ENCODE results near the gene ADARB1.

The ADARB1 gene

DNA sequence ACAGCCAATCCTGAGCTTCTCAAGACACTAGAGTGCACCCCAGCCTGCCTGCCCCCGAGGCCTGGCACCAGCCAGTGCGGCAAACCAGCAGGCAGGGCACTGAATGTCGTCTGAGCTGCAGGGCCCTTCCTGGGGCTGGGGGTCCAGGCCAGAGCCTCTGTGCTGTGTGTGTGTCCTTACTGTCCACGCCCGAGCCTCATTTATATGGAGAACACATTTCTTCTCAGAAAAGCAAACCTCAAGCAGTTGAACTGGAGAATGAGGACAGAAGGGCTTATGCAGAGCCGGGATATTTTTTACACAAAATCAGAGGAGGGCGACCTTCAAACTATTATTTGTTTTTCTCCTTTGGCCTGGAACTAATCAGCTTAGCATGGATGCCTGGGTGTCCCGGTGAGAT, 160.6 kb downstream of the ADARB1 start (continued):
- TF ChIP-seq, protein P1, sequence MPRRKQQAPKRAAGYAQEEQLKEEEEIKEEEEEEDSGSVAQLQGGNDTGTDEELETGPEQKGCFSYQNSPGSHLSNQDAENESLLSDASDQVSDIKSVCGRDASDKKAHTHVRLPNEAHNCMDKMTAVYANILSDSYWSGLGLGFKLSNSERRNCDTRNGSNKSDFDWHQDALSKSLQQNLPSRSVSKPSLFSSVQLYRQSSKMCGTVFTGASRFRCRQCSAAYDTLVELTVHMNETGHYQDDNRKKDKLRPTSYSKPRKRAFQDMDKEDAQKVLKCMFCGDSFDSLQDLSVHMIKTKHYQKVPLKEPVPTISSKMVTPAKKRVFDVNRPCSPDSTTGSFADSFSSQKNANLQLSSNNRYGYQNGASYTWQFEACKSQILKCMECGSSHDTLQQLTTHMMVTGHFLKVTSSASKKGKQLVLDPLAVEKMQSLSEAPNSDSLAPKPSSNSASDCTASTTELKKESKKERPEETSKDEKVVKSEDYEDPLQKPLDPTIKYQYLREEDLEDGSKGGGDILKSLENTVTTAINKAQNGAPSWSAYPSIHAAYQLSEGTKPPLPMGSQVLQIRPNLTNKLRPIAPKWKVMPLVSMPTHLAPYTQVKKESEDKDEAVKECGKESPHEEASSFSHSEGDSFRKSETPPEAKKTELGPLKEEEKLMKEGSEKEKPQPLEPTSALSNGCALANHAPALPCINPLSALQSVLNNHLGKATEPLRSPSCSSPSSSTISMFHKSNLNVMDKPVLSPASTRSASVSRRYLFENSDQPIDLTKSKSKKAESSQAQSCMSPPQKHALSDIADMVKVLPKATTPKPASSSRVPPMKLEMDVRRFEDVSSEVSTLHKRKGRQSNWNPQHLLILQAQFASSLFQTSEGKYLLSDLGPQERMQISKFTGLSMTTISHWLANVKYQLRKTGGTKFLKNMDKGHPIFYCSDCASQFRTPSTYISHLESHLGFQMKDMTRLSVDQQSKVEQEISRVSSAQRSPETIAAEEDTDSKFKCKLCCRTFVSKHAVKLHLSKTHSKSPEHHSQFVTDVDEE (CRISPR knock-in tag; IDR thresholded peaks at IDR 0.05): no peak
- TF ChIP-seq, protein P2, sequence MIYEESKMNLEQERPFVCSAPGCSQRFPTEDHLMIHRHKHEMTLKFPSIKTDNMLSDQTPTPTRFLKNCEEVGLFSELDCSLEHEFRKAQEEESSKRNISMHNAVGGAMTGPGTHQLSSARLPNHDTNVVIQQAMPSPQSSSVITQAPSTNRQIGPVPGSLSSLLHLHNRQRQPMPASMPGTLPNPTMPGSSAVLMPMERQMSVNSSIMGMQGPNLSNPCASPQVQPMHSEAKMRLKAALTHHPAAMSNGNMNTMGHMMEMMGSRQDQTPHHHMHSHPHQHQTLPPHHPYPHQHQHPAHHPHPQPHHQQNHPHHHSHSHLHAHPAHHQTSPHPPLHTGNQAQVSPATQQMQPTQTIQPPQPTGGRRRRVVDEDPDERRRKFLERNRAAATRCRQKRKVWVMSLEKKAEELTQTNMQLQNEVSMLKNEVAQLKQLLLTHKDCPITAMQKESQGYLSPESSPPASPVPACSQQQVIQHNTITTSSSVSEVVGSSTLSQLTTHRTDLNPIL (CRISPR knock-in tag; IDR thresholded peaks at IDR 0.05; ENCODE audit: low read depth): no peak

DNA sequence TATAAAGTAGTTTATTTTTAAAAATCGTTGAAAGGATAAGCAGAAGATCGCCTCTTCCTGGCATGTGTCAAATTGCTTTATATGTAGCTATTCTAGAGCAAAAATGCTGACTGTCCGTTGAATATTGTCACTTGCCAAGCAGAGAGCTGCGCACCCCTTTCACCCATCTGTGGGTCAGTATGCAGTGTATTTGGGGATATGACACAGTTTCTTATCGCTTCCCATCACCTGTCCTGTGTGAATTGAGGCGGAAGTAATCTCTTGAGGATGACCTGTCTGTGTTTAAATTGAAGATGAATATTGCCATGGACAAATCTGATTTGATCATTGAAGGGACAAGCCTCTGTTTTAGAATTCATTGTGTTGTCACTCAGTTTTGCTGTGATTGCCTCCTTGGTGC, 161.1 kb downstream of the ADARB1 start:
- no peak for TF ChIP-seq ARNTL (CRISPR knock-in tag; IDR thresholded peaks at IDR 0.05; ENCODE audit: borderline replicate concordance, low read depth)
- no peak for TF ChIP-seq SNAI2 (CRISPR knock-in tag; IDR thresholded peaks at IDR 0.05)
- no peak for TF ChIP-seq PPARA (CRISPR knock-in tag; IDR thresholded peaks at IDR 0.05; ENCODE audit: borderline replicate concordance)
- no peak for TF ChIP-seq ISL1 (CRISPR knock-in tag; IDR thresholded peaks at IDR 0.05)
- TF ChIP-seq, protein P1 (CRISPR knock-in tag; IDR thresholded peaks at IDR 0.05): no peak
- no peak for TF ChIP-seq RARB (CRISPR knock-in tag; IDR thresholded peaks at IDR 0.05)
- no peak for TF ChIP-seq GLIS3 (CRISPR knock-in tag; IDR thresholded peaks at IDR 0.05)
- no peak for ATAC-seq

DNA sequence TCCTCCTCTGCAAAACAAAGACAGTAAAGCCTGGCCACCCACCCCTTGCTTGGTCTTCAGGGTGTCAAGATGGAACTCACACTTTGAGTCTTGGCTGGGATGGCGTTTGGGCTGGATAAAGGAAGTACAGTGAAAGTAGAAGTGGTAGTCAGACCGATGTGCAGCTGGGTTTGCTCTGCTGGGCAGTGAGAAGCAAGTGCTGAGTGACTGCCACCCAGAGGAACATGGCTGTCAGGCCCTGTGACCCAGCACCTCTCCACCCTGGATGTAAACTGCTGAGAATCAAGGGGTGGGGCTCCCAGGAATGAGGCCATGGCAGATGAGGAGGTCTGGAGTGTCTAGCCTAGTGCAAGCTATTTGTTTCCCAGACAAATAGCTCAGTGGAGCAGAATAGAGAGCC, 162.1 kb downstream of the ADARB1 start:
- TF ChIP-seq PPARA (CRISPR knock-in tag; IDR thresholded peaks at IDR 0.05; ENCODE audit: borderline replicate concordance) (no peak), RARB (CRISPR knock-in tag; IDR thresholded peaks at IDR 0.05) (no peak), ZNF565 (CRISPR knock-in tag; conservative IDR thresholded peaks at IDR 0.05; ENCODE audit: low read depth) (no peak), ESRRG (CRISPR knock-in tag; IDR thresholded peaks at IDR 0.05) (no peak), GLIS3 (CRISPR knock-in tag; IDR thresholded peaks at IDR 0.05) (no peak), ZFP30 (CRISPR knock-in tag; IDR thresholded peaks at IDR 0.05) (no peak), TCF4 (CRISPR knock-in tag; IDR thresholded peaks at IDR 0.05; ENCODE audit: borderline replicate concordance) (no peak), ZFP3 (CRISPR knock-in tag; IDR thresholded peaks at IDR 0.05) (no peak), TOX (CRISPR knock-in tag; IDR thresholded peaks at IDR 0.05; ENCODE audit: borderline replicate concordance) (no peak)
- TF ChIP-seq, protein P3, sequence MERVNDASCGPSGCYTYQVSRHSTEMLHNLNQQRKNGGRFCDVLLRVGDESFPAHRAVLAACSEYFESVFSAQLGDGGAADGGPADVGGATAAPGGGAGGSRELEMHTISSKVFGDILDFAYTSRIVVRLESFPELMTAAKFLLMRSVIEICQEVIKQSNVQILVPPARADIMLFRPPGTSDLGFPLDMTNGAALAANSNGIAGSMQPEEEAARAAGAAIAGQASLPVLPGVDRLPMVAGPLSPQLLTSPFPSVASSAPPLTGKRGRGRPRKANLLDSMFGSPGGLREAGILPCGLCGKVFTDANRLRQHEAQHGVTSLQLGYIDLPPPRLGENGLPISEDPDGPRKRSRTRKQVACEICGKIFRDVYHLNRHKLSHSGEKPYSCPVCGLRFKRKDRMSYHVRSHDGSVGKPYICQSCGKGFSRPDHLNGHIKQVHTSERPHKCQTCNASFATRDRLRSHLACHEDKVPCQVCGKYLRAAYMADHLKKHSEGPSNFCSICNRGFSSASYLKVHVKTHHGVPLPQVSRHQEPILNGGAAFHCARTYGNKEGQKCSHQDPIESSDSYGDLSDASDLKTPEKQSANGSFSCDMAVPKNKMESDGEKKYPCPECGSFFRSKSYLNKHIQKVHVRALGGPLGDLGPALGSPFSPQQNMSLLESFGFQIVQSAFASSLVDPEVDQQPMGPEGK (CRISPR knock-in tag; IDR thresholded peaks at IDR 0.05; ENCODE audit: borderline replicate concordance): no peak
- TF ChIP-seq, protein P1 (CRISPR knock-in tag; IDR thresholded peaks at IDR 0.05): no peak
- TF ChIP-seq, protein P4, sequence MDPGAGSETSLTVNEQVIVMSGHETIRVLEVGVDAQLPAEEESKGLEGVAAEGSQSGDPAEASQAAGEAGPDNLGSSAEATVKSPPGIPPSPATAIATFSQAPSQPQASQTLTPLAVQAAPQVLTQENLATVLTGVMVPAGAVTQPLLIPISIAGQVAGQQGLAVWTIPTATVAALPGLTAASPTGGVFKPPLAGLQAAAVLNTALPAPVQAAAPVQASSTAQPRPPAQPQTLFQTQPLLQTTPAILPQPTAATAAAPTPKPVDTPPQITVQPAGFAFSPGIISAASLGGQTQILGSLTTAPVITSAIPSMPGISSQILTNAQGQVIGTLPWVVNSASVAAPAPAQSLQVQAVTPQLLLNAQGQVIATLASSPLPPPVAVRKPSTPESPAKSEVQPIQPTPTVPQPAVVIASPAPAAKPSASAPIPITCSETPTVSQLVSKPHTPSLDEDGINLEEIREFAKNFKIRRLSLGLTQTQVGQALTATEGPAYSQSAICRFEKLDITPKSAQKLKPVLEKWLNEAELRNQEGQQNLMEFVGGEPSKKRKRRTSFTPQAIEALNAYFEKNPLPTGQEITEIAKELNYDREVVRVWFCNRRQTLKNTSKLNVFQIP (CRISPR knock-in tag; IDR thresholded peaks at IDR 0.05; ENCODE audit: borderline replicate concordance, low read depth): no peak
- 0 out of 3 replicates have a peak, but pooled peaks have one; percentile 30 for ATAC-seq
